Transverse colon (tissue), 4 donors: ENCODE measurements around the gene PTBP1. TPM values are rescaled to one million over a fixed set of nuclear protein-coding genes. Genes with fewer than 3 reads are reported as not detected.

Experiments
- DNase-seq: peaks from one replicate; pipeline ENCODE4 v3.0.0-alpha.2; 2019
- H3K27ac ChIP-seq, 4 donors: fragments of 200-600 bp; sonication (generic); 2 replicates each; pipeline ENCODE4 v1.5.1; 2016 to 2018; ENCODE audit warnings: inconsistent platforms in 4 of 4
- H3K27me3 ChIP-seq: fragments of 200-600 bp; sonication (generic); 2 replicates; pipeline ENCODE4 v1.5.1; 2017; ENCODE audit warnings: inconsistent platforms
- H3K36me3 ChIP-seq, 4 donors: fragments of 200-600 bp; sonication (generic); 2 replicates each; pipeline ENCODE4 v1.5.1; 2017 to 2019; ENCODE audit warnings: inconsistent platforms in 4 of 4
- H3K4me1 ChIP-seq, 4 donors: fragments of 200-600 bp; sonication (generic); 2 replicates each; pipeline ENCODE4 v1.5.1; 2017 to 2020; ENCODE audit warnings: inconsistent platforms in 4 of 4
- H3K4me3 ChIP-seq, 4 donors: fragments of 200-600 bp; sonication (generic); 1 replicate in 1 of 4; 2 replicates in 3 of 4; pipeline versions ENCODE4 v1.5.1 to v1.6.1; 2017 to 2019; ENCODE audit warnings: inconsistent platforms in 4 of 4
- H3K9me3 ChIP-seq, 2 donors: fragments of 200-600 bp; sonication (generic); 2 replicates each; pipeline ENCODE4 v1.5.1; 2017 to 2019; ENCODE audit warnings: inconsistent platforms in 2 of 2
- CTCF ChIP-seq, 5 experiments: fragments of 200-600 bp in 3 of 5; fragments of 450-650 bp in 2 of 5; sonication (generic) in 3 of 5; IDR thresholded peaks; 1 replicate in 2 of 5; 2 replicates in 3 of 5; pipeline ENCODE4 v1.5.1; 2016 to 2017; ENCODE audit warnings: antibody characterized with exemption in 5 of 5, inconsistent platforms in 3 of 5, mild to moderate bottlenecking in 2 of 5, moderate library complexity in 1 of 5
- EP300 ChIP-seq: sonication (generic); formaldehyde crosslinking; IDR thresholded peaks from one replicate; pipeline ENCODE4 v1.6.1; 2017; ENCODE audit warnings: antibody characterized with exemption, low read depth
- POLR2A ChIP-seq: fragments of 450-650 bp; IDR thresholded peaks from one replicate; pipeline ENCODE4 v1.6.1; 2016; ENCODE audit warnings: antibody characterized with exemption, mild to moderate bottlenecking, moderate library complexity
- POLR2AphosphoS5 ChIP-seq, 3 donors: sonication (generic); formaldehyde crosslinking; IDR thresholded peaks; one replicate each; pipeline ENCODE4 v1.6.1; 2016; ENCODE audit warnings: antibody characterized with exemption in 3 of 3
- WGBS, 2 donors: methylation state at CpG; one replicate each; pipeline ENCODE4 v1.1.5; 2018; ENCODE audit warnings: low coverage in 1 of 2; 5-methylcytosine and 5-hydroxymethylcytosine counted together
- in situ Hi-C, 4 donors: fragments of 200-750 bp; cut with MboI; loops; one replicate each; pipeline versions ENCODE4 v1.15.0 to v1.15.1; 2017; ENCODE audit warnings: low sequenced_read_pairs in 3 of 4, low pct_ligation_motif_present in 1 of 4, low pct_unique_long_range_greater_than_20kb in 1 of 4
- intact Hi-C: fragments of 100-400 bp; cut with DNase I; formaldehyde crosslinking; loops from one replicate; pipeline ENCODE4 v1.15.1; 2023; ENCODE audit warnings: low total_unique reads
- total RNA-seq, 4 donors: library from RNA; depleted of rRNA; stranded (reverse); fragments of >200 nt; gene quantifications; one replicate each; pipeline ENCODE4 v1.1.0, GENCODE V29; 2016

The PTBP1 gene
- total RNA-seq, 4 donors from 2014 or later, result 145 to 258 (median 194) TPM

DNA sequence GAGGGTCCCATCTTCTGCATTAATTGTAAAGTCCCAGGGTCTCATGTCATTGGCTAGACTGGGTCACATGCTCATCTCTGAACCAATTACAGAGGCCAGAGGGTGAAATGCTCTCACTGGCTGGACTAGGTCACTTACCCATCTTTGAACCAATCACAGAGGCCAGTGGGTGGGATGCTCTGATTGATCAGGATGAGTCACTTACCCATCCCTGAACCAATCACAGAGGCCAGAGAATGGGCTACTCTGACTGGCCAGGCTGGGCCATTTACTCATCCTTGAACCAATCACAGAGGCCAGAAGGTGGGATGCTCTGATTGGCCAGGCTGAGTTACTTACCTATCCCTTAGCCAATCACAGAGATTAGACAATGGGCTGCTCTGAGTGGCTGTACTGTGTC lies 41.0 kb upstream of the PTBP1 start:
- intact Hi-C loops, result no loop called here
- Histone ChIP-seq H3K4me1 (peaks cover 0 to 32% (median 31%) of the 10 kb centered on the region in 4 donors), H3K4me3 (no peak overlapping the region), H3K27me3 (no peaks in the 10 kb centered on the region), H3K27ac (peak overlapping the region in 3 of 4 donors; percentile 64 to 97 (median 97)), H3K36me3 (peaks cover 0 to 7% (median 2%) of the 10 kb centered on the region in 4 donors), H3K9me3 (no peaks in the 10 kb centered on the region)
- DNase-seq, result peak; percentile 51
- in situ Hi-C loops, result no loop called here
- no peak for TF ChIP-seq POLR2AphosphoS5 (IDR thresholded peaks at IDR 0.05)
- TF ChIP-seq POLR2A, result no peak
- no peak for TF ChIP-seq CTCF (IDR thresholded peaks at IDR 0.05)
- TF ChIP-seq EP300, result no peak

DNA sequence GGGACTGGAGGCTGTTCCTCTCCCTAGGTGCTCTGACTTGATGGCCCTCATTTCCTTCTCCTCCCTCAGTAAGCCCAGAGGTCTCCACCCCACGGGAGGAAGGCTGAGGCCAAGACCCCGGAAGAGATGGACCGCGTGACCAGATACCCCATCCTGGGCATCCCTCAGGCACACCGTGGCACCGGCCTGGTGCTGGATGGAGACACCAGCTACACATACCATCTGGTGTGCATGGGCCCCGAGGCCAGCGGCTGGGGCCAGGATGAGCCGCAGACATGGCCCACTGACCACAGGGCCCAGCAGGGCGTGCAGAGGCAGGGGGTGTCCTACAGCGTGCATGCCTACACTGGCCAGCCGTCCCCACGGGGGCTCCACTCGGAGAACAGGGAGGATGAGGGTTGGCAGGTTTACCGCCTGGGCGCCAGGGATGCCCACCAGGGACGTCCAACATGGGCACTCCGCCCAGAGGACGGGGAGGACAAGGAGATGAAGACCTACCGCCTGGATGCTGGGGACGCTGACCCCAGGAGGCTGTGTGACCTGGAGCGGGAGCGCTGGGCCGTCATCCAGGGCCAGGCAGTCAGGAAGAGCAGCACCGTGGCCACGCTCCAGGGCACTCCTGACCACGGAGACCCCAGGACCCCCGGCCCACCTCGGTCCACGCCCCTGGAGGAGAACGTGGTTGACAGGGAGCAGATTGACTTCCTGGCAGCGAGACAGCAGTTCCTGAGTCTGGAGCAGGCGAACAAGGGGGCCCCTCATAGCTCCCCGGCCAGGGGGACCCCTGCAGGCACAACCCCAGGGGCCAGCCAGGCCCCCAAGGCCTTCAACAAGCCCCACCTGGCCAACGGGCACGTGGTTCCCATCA lies 40.2 kb upstream of the PTBP1 start:
- no peak for DNase-seq
- H3K36me3 ChIP-seq, result peaks cover 0 to 11% (median 2%) of the 10 kb centered on the region in 4 donors
- no peaks in the 10 kb centered on the region for H3K27me3 ChIP-seq
- in situ Hi-C loops (no loop called here), intact Hi-C loops (no loop called here)
- H3K4me1 ChIP-seq, result peaks cover 0 to 31% (median 29%) of the 10 kb centered on the region in 4 donors
- H3K27ac ChIP-seq, result no peak overlapping the region
- no peaks in the 10 kb centered on the region for H3K9me3 ChIP-seq
- no peak overlapping the region for H3K4me3 ChIP-seq
- TF ChIP-seq POLR2AphosphoS5 (IDR thresholded peaks at IDR 0.05) (peak in 2 of 3 donors; percentile 4 to 9), CTCF (IDR thresholded peaks at IDR 0.05) (no peak)
- 90 to 91% methylated on average over 6 to 17 of the region's 36 CpGs for WGBS, 2 donors

- intact Hi-C loops, result no loop called here
These were observed 39.2 kb upstream of the PTBP1 start for GRCh38 chr19:757811-758668.

DNA sequence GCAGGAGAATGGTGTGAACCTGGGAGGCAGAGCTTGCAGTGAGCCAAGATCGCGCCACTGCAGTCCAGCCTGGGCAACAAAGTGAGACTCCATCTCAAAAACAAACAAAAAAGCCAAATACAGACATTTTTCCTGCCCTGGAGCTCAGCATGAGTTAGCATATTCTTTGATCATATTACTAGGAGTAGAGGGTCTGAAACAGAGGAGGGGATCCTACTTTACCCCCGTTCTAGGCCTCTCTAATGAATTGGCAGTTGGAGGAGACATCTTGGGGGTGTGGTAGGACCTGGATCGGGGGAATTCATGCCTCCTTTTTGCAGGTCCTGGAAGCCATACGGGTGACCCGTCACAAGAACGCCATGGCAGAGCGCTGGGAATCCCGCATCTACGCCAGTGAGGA lies 34.1 kb upstream of the PTBP1 start:
- Histone ChIP-seq H3K27ac (no peak overlapping the region), H3K4me3 (no peak overlapping the region), H3K27me3 (no peaks in the 10 kb centered on the region), H3K36me3 (peaks cover 0 to 17% (median 1%) of the 10 kb centered on the region in 4 donors), H3K9me3 (no peaks in the 10 kb centered on the region), H3K4me1 (no peaks in the 10 kb centered on the region)
- DNase-seq, result no peak
- TF ChIP-seq EP300 (no peak), CTCF (IDR thresholded peaks at IDR 0.05) (no peak), POLR2AphosphoS5 (IDR thresholded peaks at IDR 0.05) (no peak), POLR2A (no peak)
- intact Hi-C loops (loop anchor here (10.0 kb wide), 1 partner anchor 212 kb away; no protein-coding TSS in a partner anchor), in situ Hi-C loops (loop anchor here in 3 of 4 donors (10.0 kb wide), 3 partner anchors 92 to 222 kb away; partner anchors contain the start of genes WDR18 (in 2 of the 3), ARID3A (in 1 of the 3), CFD (in 1 of the 3) and ELANE (in 1 of the 3))
- 90 to 100% methylated on average over 2 to 10 of the region's 10 CpGs for WGBS, 2 donors

More at GRCh38 chr19:757811-758668, 39.2 kb upstream of the PTBP1 start:
- peaks cover 0 to 13% (median 2%) of the 10 kb centered on the region in 4 donors for H3K36me3 ChIP-seq
- no peak overlapping the region for H3K4me3 ChIP-seq
- WGBS, 2 donors, result 90 to 96% methylated on average over 2 to 50 of the region's 50 CpGs
- no peak for DNase-seq
- H3K27ac ChIP-seq, result no peak overlapping the region
- no peaks in the 10 kb centered on the region for H3K27me3 ChIP-seq
- H3K4me1 ChIP-seq, result peaks cover 0 to 27% (median 26%) of the 10 kb centered on the region in 4 donors
- H3K9me3 ChIP-seq, result no peaks in the 10 kb centered on the region
- peak in 1 of 3 donors; percentile 23 for TF ChIP-seq POLR2AphosphoS5 (IDR thresholded peaks at IDR 0.05)
- TF ChIP-seq EP300, result no peak
- TF ChIP-seq POLR2A, result no peak
- in situ Hi-C loops, result no loop called here
